NOMO-1 (cell line): ENCODE data around the gene FCGR1A.
"Not testable (repeated sequence)": the region's sequence is repeated elsewhere in the genome, so short reads cannot be mapped to it uniquely, and the experiment has no call there.

Experiments used
- DNase-seq, 2 experiments: peaks; one replicate each; lab custom pipeline; 2025; ENCODE audit not compliant: unreplicated experiment in 2 of 2; lab: John Stamatoyannopoulos, UW

Gene FCGR1A

GRCh38 chr1:149782600-149782999, at the start of gene FCGR1A:
TSS of gene FCGR1A (plus strand) at chr1:149782694. CDS start at chr1:149782744, 50 bp downstream.
- not testable (repeated sequence) for DNase-seq

- not testable (repeated sequence) for DNase-seq
Measured at GRCh38 chr1:149732781-149733180, 49.7 kb upstream of the FCGR1A start.

GRCh38 chr1:149734692-149735091, 47.8 kb upstream of the FCGR1A start:
- not testable (repeated sequence) for DNase-seq

- DNase-seq, result not testable (repeated sequence)
Measured at GRCh38 chr1:149740148-149740581, 42.3 kb upstream of the FCGR1A start.

- not testable (repeated sequence) for DNase-seq
Measured at GRCh38 chr1:149740590-149741230, 41.8 kb upstream of the FCGR1A start.

- DNase-seq, result not testable (repeated sequence)
Measured at GRCh38 chr1:149741914-149742313, 40.6 kb upstream of the FCGR1A start.

GRCh38 chr1:149746463-149747356, 35.8 kb upstream of the FCGR1A start:
- not testable (repeated sequence) for DNase-seq

- not testable (repeated sequence) for DNase-seq
Measured at GRCh38 chr1:149747359-149748143, 34.9 kb upstream of the FCGR1A start.

GRCh38 chr1:149748144-149748500, 34.4 kb upstream of the FCGR1A start:
- not testable (repeated sequence) for DNase-seq

- not testable (repeated sequence) for DNase-seq
Measured at GRCh38 chr1:149750562-149750961, 31.9 kb upstream of the FCGR1A start.

GRCh38 chr1:149752186-149752585, 30.3 kb upstream of the FCGR1A start:
- DNase-seq, result not testable (repeated sequence)

GRCh38 chr1:149753466-149753865, 29.0 kb upstream of the FCGR1A start:
- not testable (repeated sequence) for DNase-seq

- not testable (repeated sequence) for DNase-seq
Measured at GRCh38 chr1:149755294-149755693, 27.2 kb upstream of the FCGR1A start.

GRCh38 chr1:149762294-149762693, 20.2 kb upstream of the FCGR1A start:
- not testable (repeated sequence) for DNase-seq

- DNase-seq, result not testable (repeated sequence)
Measured at GRCh38 chr1:149764087-149764800, 18.2 kb upstream of the FCGR1A start.

GRCh38 chr1:149766241-149766640, 16.3 kb upstream of the FCGR1A start:
- not testable (repeated sequence) for DNase-seq

GRCh38 chr1:149769216-149769615, 13.3 kb upstream of the FCGR1A start:
- DNase-seq, result not testable (repeated sequence)

- not testable (repeated sequence) for DNase-seq
Measured at GRCh38 chr1:149770661-149771060, 11.8 kb upstream of the FCGR1A start.

GRCh38 chr1:149771653-149772425, 10.7 kb upstream of the FCGR1A start:
- not testable (repeated sequence) for DNase-seq
